HEK293 (cell line): ENCODE measurements around the gene ZNF614.
A peak's percentile ranks its signal among the peaks of the same experiment; 100 is the strongest.

Source experiments
- CTCF ChIA-PET: fragments of 350-600 bp; formaldehyde crosslinking; extraction: SDS; loops from one replicate; lab custom pipeline; 2021; ENCODE audit warnings: antibody characterized with exemption; lab: Yijun Ruan, JAX
- POLR2A ChIA-PET: fragments of 300-600 bp; formaldehyde crosslinking; extraction: SDS; loops from one replicate; lab custom pipeline; 2020; ENCODE audit warnings: antibody characterized with exemption, inconsistent platforms; lab: Yijun Ruan, JAX
- H3K27ac ChIP-seq: fragments of 200-500 bp; sonication (Bioruptor generic); 2 replicates; pipeline ENCODE4 v1.5.1; 2014; ENCODE audit warnings: low read depth, low read length, control low read depth, inconsistent platforms; ENCODE audit errors: extremely low read depth
- H3K36me3 ChIP-seq, 2 experiments: fragments of 200-500 bp in 1 of 2; sonication (Bioruptor generic) in 1 of 2; 1 replicate in 1 of 2; 2 replicates in 1 of 2; pipeline ENCODE4 v1.5.1; 2014 to 2017; ENCODE audit warnings: inconsistent platforms in 2 of 2, low read length in 2 of 2; ENCODE audit not compliant: control insufficient read depth in 2 of 2, insufficient read depth in 1 of 2
- H3K4me1 ChIP-seq: fragments of 200-500 bp; sonication (Bioruptor generic); 2 replicates; pipeline ENCODE4 v1.5.1; 2014; ENCODE audit warnings: mild to moderate bottlenecking, low read length, inconsistent platforms; ENCODE audit not compliant: control insufficient read depth, insufficient read depth
- H3K4me3 ChIP-seq: 2 replicates; pipeline ENCODE4 v1.5.1; 2011; ENCODE audit warnings: low read depth, mild to moderate bottlenecking, control low read depth, low read length, moderate library complexity
- H3K9me3 ChIP-seq: fragments of 200-500 bp; sonication (Bioruptor generic); 2 replicates; pipeline ENCODE4 v1.5.1; 2014; ENCODE audit warnings: low read depth, low read length, inconsistent platforms; ENCODE audit not compliant: control insufficient read depth, insufficient read depth
- GFI1B ChIP-seq: fragments of 450-650 bp; formaldehyde crosslinking; IDR thresholded peaks from 2 replicates; pipeline ENCODE4 v1.5.1; 2016; ENCODE audit warnings: missing biosample characterization, missing genetic modification characterization
- KLF1 ChIP-seq: fragments of 450-650 bp; formaldehyde crosslinking; IDR thresholded peaks from 2 replicates; pipeline ENCODE4 v1.5.1; 2016; ENCODE audit warnings: missing biosample characterization, missing genetic modification characterization
- SP7 ChIP-seq: fragments of 450-650 bp; formaldehyde crosslinking; IDR thresholded peaks from 2 replicates; pipeline ENCODE4 v1.5.1; 2016; ENCODE audit warnings: missing biosample characterization, missing genetic modification characterization
- YY2 ChIP-seq: fragments of 450-650 bp; formaldehyde crosslinking; IDR thresholded peaks from 2 replicates; pipeline ENCODE4 v1.5.1; 2016; ENCODE audit warnings: missing biosample characterization, missing genetic modification characterization
- ZBTB8A ChIP-seq: fragments of 450-650 bp; formaldehyde crosslinking; IDR thresholded peaks from 2 replicates; pipeline ENCODE4 v1.5.1; 2016; ENCODE audit warnings: missing biosample characterization, missing genetic modification characterization
- ZFP37 ChIP-seq: fragments of 450-650 bp; formaldehyde crosslinking; IDR thresholded peaks from 2 replicates; pipeline ENCODE4 v1.5.1; 2016; ENCODE audit warnings: missing biosample characterization, missing genetic modification characterization
- ZNF10 ChIP-seq: fragments of 450-650 bp; formaldehyde crosslinking; IDR thresholded peaks from 2 replicates; pipeline ENCODE4 v1.5.1; 2017; ENCODE audit warnings: missing biosample characterization, missing genetic modification characterization
- ZNF114 ChIP-seq: fragments of 450-650 bp; formaldehyde crosslinking; IDR thresholded peaks from 2 replicates; pipeline ENCODE4 v1.5.0; 2017; ENCODE audit warnings: missing biosample characterization, missing genetic modification characterization
- ZNF211 ChIP-seq: fragments of 450-650 bp; formaldehyde crosslinking; IDR thresholded peaks from 2 replicates; pipeline ENCODE4 v1.5.1; 2016; ENCODE audit warnings: low read depth, missing biosample characterization, missing genetic modification characterization
- ZNF239 ChIP-seq: fragments of 450-650 bp; formaldehyde crosslinking; IDR thresholded peaks from 2 replicates; pipeline ENCODE4 v1.5.1; 2016; ENCODE audit warnings: missing biosample characterization, missing genetic modification characterization
- ZNF324 ChIP-seq: fragments of 450-650 bp; formaldehyde crosslinking; IDR thresholded peaks from 2 replicates; pipeline ENCODE4 v1.5.1; 2016; ENCODE audit warnings: missing biosample characterization, missing genetic modification characterization
- ZNF404 ChIP-seq: fragments of 450-650 bp; formaldehyde crosslinking; IDR thresholded peaks from 2 replicates; pipeline ENCODE4 v1.5.1; 2017; ENCODE audit warnings: missing biosample characterization, missing genetic modification characterization
- ZNF501 ChIP-seq: fragments of 450-650 bp; formaldehyde crosslinking; IDR thresholded peaks from 2 replicates; pipeline ENCODE4 v1.5.1; 2016; ENCODE audit warnings: missing biosample characterization, missing genetic modification characterization
- ZNF514 ChIP-seq: fragments of 450-650 bp; formaldehyde crosslinking; IDR thresholded peaks from 2 replicates; pipeline ENCODE4 v1.5.1; 2016; ENCODE audit warnings: missing biosample characterization, missing genetic modification characterization
- ZNF585B ChIP-seq: fragments of 450-650 bp; formaldehyde crosslinking; IDR thresholded peaks from 2 replicates; pipeline ENCODE4 v1.5.1; 2016; ENCODE audit warnings: missing biosample characterization, missing genetic modification characterization
- ZNF677 ChIP-seq: fragments of 450-650 bp; IDR thresholded peaks from 2 replicates; pipeline ENCODE4 v1.5.0; 2018; ENCODE audit warnings: missing biosample characterization, mild to moderate bottlenecking, missing genetic modification characterization, moderate library complexity
- ZNF747 ChIP-seq: fragments of 450-650 bp; formaldehyde crosslinking; IDR thresholded peaks from 2 replicates; pipeline ENCODE4 v1.5.1; 2016; ENCODE audit warnings: missing biosample characterization, missing genetic modification characterization
- ZNF791 ChIP-seq: fragments of 450-650 bp; formaldehyde crosslinking; IDR thresholded peaks from 2 replicates; pipeline ENCODE4 v1.5.1; 2016; ENCODE audit warnings: missing biosample characterization, missing genetic modification characterization
- TF ChIP-seq, protein P1 (sequence below): fragments of 450-650 bp; formaldehyde crosslinking; IDR thresholded peaks from 2 replicates; pipeline ENCODE4 v1.5.1; 2016; ENCODE audit warnings: missing biosample characterization, missing genetic modification characterization
- TF ChIP-seq, protein P2 (sequence below): fragments of 450-650 bp; formaldehyde crosslinking; IDR thresholded peaks from 2 replicates; pipeline ENCODE4 v1.5.1; 2017; ENCODE audit warnings: missing biosample characterization, missing genetic modification characterization
- TF ChIP-seq, protein P3 (sequence below): fragments of 450-650 bp; formaldehyde crosslinking; IDR thresholded peaks from 2 replicates; pipeline ENCODE4; 2016; ENCODE audit warnings: missing biosample characterization, missing genetic modification characterization
- TF ChIP-seq, protein P4 (sequence below): fragments of 450-650 bp; formaldehyde crosslinking; IDR thresholded peaks from 2 replicates; pipeline ENCODE4 v1.5.1; 2016; ENCODE audit warnings: missing biosample characterization, missing genetic modification characterization
- TF ChIP-seq, protein P5 (sequence below): fragments of 450-650 bp; formaldehyde crosslinking; IDR thresholded peaks from 2 replicates; pipeline ENCODE4 v1.5.1; 2016; ENCODE audit warnings: missing biosample characterization, missing genetic modification characterization
- TF ChIP-seq, protein P6 (sequence below): sonication (generic); formaldehyde crosslinking; IDR thresholded peaks from 2 replicates; pipeline ENCODE4 v1.8.1; 2022; ENCODE audit warnings: mild to moderate bottlenecking, moderate library complexity, missing genetic modification reagents

The ZNF614 gene

DNA sequence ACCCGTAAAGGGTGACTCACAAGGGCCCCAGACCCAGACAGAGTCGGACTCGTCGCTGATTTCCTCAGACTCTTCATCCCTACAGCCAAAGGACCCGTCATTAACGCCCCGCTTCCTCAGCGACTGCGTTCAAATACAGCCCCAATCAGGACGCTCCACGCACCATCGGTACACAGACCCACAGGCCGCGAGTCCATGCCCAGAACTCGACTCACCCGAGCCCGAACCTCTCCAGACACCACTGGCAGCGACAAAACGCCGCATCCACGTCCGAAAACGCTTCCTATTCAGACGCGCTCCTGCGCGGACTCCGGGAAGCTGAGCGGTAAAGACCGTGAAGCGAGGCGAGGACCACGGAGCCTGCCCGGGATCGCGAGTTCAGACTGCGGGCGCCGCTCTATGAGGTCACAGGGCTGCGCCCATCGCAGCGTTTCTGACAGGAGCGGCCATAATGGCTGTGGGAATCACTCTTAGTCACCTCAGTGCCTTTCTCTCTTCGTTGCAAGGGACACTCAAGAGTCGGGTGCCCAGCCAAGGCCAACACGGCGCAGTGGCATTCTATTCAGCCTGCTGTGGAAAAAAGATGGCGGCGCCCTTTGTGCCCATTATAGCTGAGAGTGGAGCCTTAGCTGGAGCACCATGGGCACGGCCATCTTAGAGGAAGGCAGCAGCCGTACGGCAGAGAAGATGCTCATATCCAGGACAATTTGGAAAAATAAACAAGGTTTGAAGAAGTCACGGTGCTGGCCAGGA lies at the start of gene ZNF614:
Gene ZNF614 (minus strand): TSS at position 353 of the 753 bp plus-strand sequence. CDS start 2,634 bp downstream, outside the sequence.
- peak within 1 kb of the TSS; percentile 86 for H3K4me3 ChIP-seq
- H3K36me3 ChIP-seq: peaks cover 20 to 41% of the 10 kb centered on the region in 2 experiments
- ChIA-PET CTCF (interaction anchor here (0.7 kb wide), 1 partner anchor 385 kb away, joined by 3 read pairs; no protein-coding TSS in a partner anchor), POLR2A (interaction anchor here (1.0 to 1.7 kb wide), 4 partner anchors 10 to 161 kb away, joined by 4 to 8 read pairs (median 7); partner anchors contain the start of genes PPP2R1A, ZNF432 and ZNF615)
- H3K27ac ChIP-seq: peak within 1 kb of the TSS; percentile 79
- no peaks in the 10 kb centered on the region for H3K4me1 ChIP-seq
- no peaks in the 10 kb centered on the region; the same call in none of the 2 replicates for H3K9me3 ChIP-seq
- TF ChIP-seq SP7 (tag by site-specific recombination): peak; percentile 68
- no peak for TF ChIP-seq ZNF239 (tag by site-specific recombination)
- TF ChIP-seq, protein P1, sequence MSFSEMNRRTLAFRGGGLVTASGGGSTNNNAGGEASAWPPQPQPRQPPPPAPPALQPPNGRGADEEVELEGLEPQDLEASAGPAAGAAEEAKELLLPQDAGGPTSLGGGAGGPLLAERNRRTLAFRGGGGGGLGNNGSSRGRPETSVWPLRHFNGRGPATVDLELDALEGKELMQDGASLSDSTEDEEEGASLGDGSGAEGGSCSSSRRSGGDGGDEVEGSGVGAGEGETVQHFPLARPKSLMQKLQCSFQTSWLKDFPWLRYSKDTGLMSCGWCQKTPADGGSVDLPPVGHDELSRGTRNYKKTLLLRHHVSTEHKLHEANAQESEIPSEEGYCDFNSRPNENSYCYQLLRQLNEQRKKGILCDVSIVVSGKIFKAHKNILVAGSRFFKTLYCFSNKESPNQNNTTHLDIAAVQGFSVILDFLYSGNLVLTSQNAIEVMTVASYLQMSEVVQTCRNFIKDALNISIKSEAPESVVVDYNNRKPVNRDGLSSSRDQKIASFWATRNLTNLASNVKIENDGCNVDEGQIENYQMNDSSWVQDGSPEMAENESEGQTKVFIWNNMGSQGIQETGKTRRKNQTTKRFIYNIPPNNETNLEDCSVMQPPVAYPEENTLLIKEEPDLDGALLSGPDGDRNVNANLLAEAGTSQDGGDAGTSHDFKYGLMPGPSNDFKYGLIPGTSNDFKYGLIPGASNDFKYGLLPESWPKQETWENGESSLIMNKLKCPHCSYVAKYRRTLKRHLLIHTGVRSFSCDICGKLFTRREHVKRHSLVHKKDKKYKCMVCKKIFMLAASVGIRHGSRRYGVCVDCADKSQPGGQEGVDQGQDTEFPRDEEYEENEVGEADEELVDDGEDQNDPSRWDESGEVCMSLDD (tag by site-specific recombination): peak; percentile 59
- TF ChIP-seq, protein P2, sequence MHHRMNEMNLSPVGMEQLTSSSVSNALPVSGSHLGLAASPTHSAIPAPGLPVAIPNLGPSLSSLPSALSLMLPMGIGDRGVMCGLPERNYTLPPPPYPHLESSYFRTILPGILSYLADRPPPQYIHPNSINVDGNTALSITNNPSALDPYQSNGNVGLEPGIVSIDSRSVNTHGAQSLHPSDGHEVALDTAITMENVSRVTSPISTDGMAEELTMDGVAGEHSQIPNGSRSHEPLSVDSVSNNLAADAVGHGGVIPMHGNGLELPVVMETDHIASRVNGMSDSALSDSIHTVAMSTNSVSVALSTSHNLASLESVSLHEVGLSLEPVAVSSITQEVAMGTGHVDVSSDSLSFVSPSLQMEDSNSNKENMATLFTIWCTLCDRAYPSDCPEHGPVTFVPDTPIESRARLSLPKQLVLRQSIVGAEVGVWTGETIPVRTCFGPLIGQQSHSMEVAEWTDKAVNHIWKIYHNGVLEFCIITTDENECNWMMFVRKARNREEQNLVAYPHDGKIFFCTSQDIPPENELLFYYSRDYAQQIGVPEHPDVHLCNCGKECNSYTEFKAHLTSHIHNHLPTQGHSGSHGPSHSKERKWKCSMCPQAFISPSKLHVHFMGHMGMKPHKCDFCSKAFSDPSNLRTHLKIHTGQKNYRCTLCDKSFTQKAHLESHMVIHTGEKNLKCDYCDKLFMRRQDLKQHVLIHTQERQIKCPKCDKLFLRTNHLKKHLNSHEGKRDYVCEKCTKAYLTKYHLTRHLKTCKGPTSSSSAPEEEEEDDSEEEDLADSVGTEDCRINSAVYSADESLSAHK (tag by site-specific recombination): no peak
- TF ChIP-seq ZNF211 (tag by site-specific recombination): no peak
- no peak for TF ChIP-seq ZNF791 (tag by site-specific recombination)
- TF ChIP-seq, protein P3, sequence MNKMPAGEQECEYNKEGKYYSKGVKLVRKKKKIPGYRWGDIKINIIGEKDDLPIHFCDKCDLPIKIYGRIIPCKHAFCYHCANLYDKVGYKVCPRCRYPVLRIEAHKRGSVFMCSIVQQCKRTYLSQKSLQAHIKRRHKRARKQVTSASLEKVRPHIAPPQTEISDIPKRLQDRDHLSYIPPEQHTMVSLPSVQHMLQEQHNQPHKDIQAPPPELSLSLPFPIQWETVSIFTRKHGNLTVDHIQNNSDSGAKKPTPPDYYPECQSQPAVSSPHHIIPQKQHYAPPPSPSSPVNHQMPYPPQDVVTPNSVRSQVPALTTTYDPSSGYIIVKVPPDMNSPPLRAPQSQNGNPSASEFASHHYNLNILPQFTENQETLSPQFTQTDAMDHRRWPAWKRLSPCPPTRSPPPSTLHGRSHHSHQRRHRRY (tag by site-specific recombination): no peak
- TF ChIP-seq, protein P4, sequence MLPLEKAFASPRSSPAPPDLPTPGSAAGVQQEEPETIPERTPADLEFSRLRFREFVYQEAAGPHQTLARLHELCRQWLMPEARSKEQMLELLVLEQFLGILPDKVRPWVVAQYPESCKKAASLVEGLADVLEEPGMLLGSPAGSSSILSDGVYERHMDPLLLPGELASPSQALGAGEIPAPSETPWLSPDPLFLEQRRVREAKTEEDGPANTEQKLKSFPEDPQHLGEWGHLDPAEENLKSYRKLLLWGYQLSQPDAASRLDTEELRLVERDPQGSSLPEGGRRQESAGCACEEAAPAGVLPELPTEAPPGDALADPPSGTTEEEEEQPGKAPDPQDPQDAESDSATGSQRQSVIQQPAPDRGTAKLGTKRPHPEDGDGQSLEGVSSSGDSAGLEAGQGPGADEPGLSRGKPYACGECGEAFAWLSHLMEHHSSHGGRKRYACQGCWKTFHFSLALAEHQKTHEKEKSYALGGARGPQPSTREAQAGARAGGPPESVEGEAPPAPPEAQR (tag by site-specific recombination): no peak
- TF ChIP-seq GFI1B (tag by site-specific recombination): no peak
- peak; percentile 100 for TF ChIP-seq YY2
- peak; percentile 60; the same call in 1 of the 2 replicates for TF ChIP-seq ZNF324 (tag by site-specific recombination)
- TF ChIP-seq ZNF114 (tag by site-specific recombination): no peak
- no peak for TF ChIP-seq ZNF747
- TF ChIP-seq ZNF514 (tag by site-specific recombination): no peak
- TF ChIP-seq ZNF10 (tag by site-specific recombination): no peak
- no peak for TF ChIP-seq ZNF677
- TF ChIP-seq, protein P5, sequence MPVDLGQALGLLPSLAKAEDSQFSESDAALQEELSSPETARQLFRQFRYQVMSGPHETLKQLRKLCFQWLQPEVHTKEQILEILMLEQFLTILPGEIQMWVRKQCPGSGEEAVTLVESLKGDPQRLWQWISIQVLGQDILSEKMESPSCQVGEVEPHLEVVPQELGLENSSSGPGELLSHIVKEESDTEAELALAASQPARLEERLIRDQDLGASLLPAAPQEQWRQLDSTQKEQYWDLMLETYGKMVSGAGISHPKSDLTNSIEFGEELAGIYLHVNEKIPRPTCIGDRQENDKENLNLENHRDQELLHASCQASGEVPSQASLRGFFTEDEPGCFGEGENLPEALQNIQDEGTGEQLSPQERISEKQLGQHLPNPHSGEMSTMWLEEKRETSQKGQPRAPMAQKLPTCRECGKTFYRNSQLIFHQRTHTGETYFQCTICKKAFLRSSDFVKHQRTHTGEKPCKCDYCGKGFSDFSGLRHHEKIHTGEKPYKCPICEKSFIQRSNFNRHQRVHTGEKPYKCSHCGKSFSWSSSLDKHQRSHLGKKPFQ (tag by site-specific recombination): no peak
- peak; percentile 80 for TF ChIP-seq ZFP37 (tag by site-specific recombination)
- 0 out of 2 replicates have a peak, but pooled peaks have one; percentile 8 for TF ChIP-seq KLF1 (tag by site-specific recombination)
- peak; percentile 85 for TF ChIP-seq ZNF501 (tag by site-specific recombination)
- TF ChIP-seq ZNF585B (tag by site-specific recombination): no peak
- TF ChIP-seq, protein P6, sequence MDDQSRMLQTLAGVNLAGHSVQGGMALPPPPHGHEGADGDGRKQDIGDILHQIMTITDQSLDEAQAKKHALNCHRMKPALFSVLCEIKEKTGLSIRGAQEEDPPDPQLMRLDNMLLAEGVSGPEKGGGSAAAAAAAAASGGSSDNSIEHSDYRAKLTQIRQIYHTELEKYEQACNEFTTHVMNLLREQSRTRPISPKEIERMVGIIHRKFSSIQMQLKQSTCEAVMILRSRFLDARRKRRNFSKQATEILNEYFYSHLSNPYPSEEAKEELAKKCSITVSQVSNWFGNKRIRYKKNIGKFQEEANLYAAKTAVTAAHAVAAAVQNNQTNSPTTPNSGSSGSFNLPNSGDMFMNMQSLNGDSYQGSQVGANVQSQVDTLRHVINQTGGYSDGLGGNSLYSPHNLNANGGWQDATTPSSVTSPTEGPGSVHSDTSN (CRISPR knock-in tag): peak; percentile 51; the same call in 1 of the 2 replicates
- TF ChIP-seq ZBTB8A (tag by site-specific recombination): peak; percentile 85
- TF ChIP-seq ZNF404 (tag by site-specific recombination): no peak
